GM12878 (cell line): ENCODE data around the gene PAEP. TPM values are rescaled to one million over a fixed set of nuclear protein-coding genes. Genes with fewer than 3 reads are reported as not detected.

Experiments
- ATAC-seq: fragments of 200-7000 bp; cut with Tn5 transposase; 3 replicates; pipeline ENCODE4 v1.9.1; 2020; ENCODE audit warnings: mild to moderate bottlenecking, moderate library complexity
- BruUV-seq: library from RNA; stranded (reverse); fragments of 400-500 nt; replicated peaks from 2 replicates; lab custom pipeline; 2021; lab: Mats Ljungman, UMichigan
- CTCF ChIA-PET: fragments of 300-600 bp; sonication (Branson Sonifier 250); formaldehyde crosslinking; extraction: SDS; loops from one replicate; lab custom pipeline; 2021; ENCODE audit warnings: inconsistent platforms; lab: Yijun Ruan, JAX
- POLR2A ChIA-PET: fragments of 350-600 bp; formaldehyde crosslinking; extraction: SDS; loops from one replicate; lab custom pipeline; 2021; ENCODE audit warnings: inconsistent platforms; lab: Charles Lee
- RAD21 ChIA-PET: fragments of 300-600 bp; sonication (Branson Sonifier 250); formaldehyde crosslinking; loops from one replicate; lab custom pipeline; 2023; ENCODE audit warnings: antibody characterized with exemption; ENCODE audit not compliant: unreplicated experiment; lab: Charles Lee
- SMC1A ChIA-PET: fragments of 300-600 bp; sonication (Branson Sonifier 250); formaldehyde crosslinking; loops from one replicate; lab custom pipeline; 2023; ENCODE audit not compliant: unreplicated experiment, uncharacterized antibody; lab: Charles Lee
- DNase-seq: peaks from one replicate; pipeline ENCODE4 v3.0.0-alpha.2; 2011; ENCODE audit warnings: low read depth, low spot score
- FAIRE-seq: peaks from 3 replicates; lab custom pipeline; 2011; peaks lifted over from hg19 to GRCh38; lab: Jason Lieb, UNC
- H2AFZ ChIP-seq: 2 replicates; pipeline ENCODE4 v1.6.0; 2011; ENCODE audit warnings: low read depth, low read length, control low read depth; ENCODE audit not compliant: control insufficient read depth
- H3K27ac ChIP-seq: 2 replicates; pipeline ENCODE4 v1.5.1; 2011; ENCODE audit warnings: control low read depth; ENCODE audit not compliant: control insufficient read depth, insufficient read depth
- H3K27me3 ChIP-seq, 2 experiments: replicated peaks in 1 of 2; 2 replicates each; pipeline versions ENCODE4 v1.6.0 to v1.6.1; 2011; ENCODE audit warnings: low read length in 1 of 2; ENCODE audit not compliant: control insufficient read depth in 2 of 2, insufficient read depth in 2 of 2
- H3K36me3 ChIP-seq, 2 experiments: 2 replicates each; pipeline ENCODE4 v1.5.1; 2011; ENCODE audit warnings: low read length in 1 of 2; ENCODE audit not compliant: control insufficient read depth in 2 of 2, insufficient read depth in 2 of 2
- H3K4me1 ChIP-seq: 2 replicates; pipeline ENCODE4 v1.6.1; 2011; ENCODE audit warnings: mild to moderate bottlenecking, low read length, moderate library complexity, mixed read lengths; ENCODE audit not compliant: control insufficient read depth, insufficient read depth
- H3K4me2 ChIP-seq: 2 replicates; pipeline ENCODE4 v1.6.0; 2011; ENCODE audit warnings: control low read depth; ENCODE audit not compliant: control insufficient read depth, insufficient read depth
- H3K4me3 ChIP-seq: fragments of 200-600 bp; sonication (generic); 2 replicates; pipeline ENCODE4 v1.5.1; 2016
- H3K79me2 ChIP-seq: 2 replicates; pipeline ENCODE4 v1.6.0; 2011; ENCODE audit warnings: low read length; ENCODE audit not compliant: control insufficient read depth, insufficient read depth
- H3K9ac ChIP-seq: 2 replicates; pipeline ENCODE4 v1.8.0; 2011; ENCODE audit warnings: low read length, control low read depth, mixed read lengths; ENCODE audit not compliant: control insufficient read depth, insufficient read depth
- H3K9me3 ChIP-seq: replicated peaks from 3 replicates; pipeline ENCODE4 v1.5.1; 2011; ENCODE audit warnings: mild to moderate bottlenecking, low read length; ENCODE audit not compliant: control insufficient read depth, insufficient read depth
- H4K20me1 ChIP-seq: 2 replicates; pipeline ENCODE4 v1.6.0; 2011; ENCODE audit not compliant: control insufficient read depth, insufficient read depth
- CBX3 ChIP-seq: fragments of 200-600 bp; sonication (generic); IDR thresholded peaks from 2 replicates; pipeline ENCODE4 v1.6.1; 2016; ENCODE audit warnings: low read depth, borderline replicate concordance
- CREM ChIP-seq: IDR thresholded peaks from 2 replicates; pipeline ENCODE4 v1.6.1; 2014; ENCODE audit warnings: antibody characterized with exemption, low read depth
- ESRRA ChIP-seq: IDR thresholded peaks from 2 replicates; pipeline ENCODE4 v1.6.1; 2012; ENCODE audit warnings: mild to moderate bottlenecking, low read length, improper control_type of control experiment
- FOXK2 ChIP-seq: fragments of 450-650 bp; IDR thresholded peaks from 2 replicates; pipeline ENCODE4 v1.6.1; 2017; ENCODE audit warnings: mild to moderate bottlenecking, moderate library complexity
- MTA2 ChIP-seq: fragments of 450-650 bp; IDR thresholded peaks from 2 replicates; pipeline ENCODE4 v1.6.1; 2016; ENCODE audit warnings: low read depth, mild to moderate bottlenecking, moderate library complexity
- NR2C2 ChIP-seq: IDR thresholded peaks from 2 replicates; pipeline ENCODE4 v1.6.1; 2011; ENCODE audit warnings: borderline replicate concordance, low read depth; ENCODE audit not compliant: control insufficient read depth, insufficient read length
- NRF1 ChIP-seq: conservative IDR thresholded peaks from 2 replicates; pipeline ENCODE4 v1.6.1; 2011; ENCODE audit warnings: mild to moderate bottlenecking, low read depth, low read length, improper control_type of control experiment
- RCOR1 ChIP-seq: conservative IDR thresholded peaks from 2 replicates; pipeline ENCODE4 v1.6.1; 2012; ENCODE audit warnings: low read depth, low read length, improper control_type of control experiment
- SIX5 ChIP-seq: IDR thresholded peaks from 2 replicates; pipeline ENCODE4 v1.6.1; 2011; ENCODE audit warnings: mild to moderate bottlenecking, low read depth, low read length, moderate library complexity; ENCODE audit not compliant: severe bottlenecking
- SRF ChIP-seq, 2 experiments: IDR thresholded peaks; 2 replicates each; pipeline ENCODE4 v1.6.1; 2011; ENCODE audit warnings: low read depth in 2 of 2, low read length in 2 of 2, mild to moderate bottlenecking in 1 of 2, moderate library complexity in 1 of 2
- SUPT20H ChIP-seq: IDR thresholded peaks from 2 replicates; pipeline ENCODE4 v1.6.1; 2011; ENCODE audit warnings: low read depth, mild to moderate bottlenecking, low read length, moderate library complexity, borderline replicate concordance; ENCODE audit not compliant: control insufficient read depth
- ZNF207 ChIP-seq: fragments of 450-650 bp; IDR thresholded peaks from 2 replicates; pipeline ENCODE4 v1.6.1; 2014; ENCODE audit warnings: antibody characterized with exemption, mild to moderate bottlenecking, borderline replicate concordance
- WGBS: methylation state at CpG from one replicate; pipeline ENCODE4 v1.1.6; 2016; ENCODE audit warnings: low lambda C conversion rate; ENCODE audit not compliant: insufficient replicate concordance, insufficient coverage; ENCODE audit errors: missing lambda C conversion rate; 5-methylcytosine and 5-hydroxymethylcytosine counted together
- in situ Hi-C: fragments of 300-500 bp; cut with MboI; formaldehyde crosslinking; loops from 9 replicates; pipeline ENCODE4 v1.14.3; 2018; ENCODE audit warnings: mixed read lengths
- intact Hi-C: fragments of 100-400 bp; cut with micrococcal nuclease; formaldehyde crosslinking; loops from one replicate; pipeline ENCODE4 v1.14.2; 2022; ENCODE audit not compliant: unreplicated experiment
- polyA plus RNA-seq, 11 experiments: library from polyadenylated mRNA; depleted of rRNA in 4 of 11; unstranded in 6 of 11; stranded (reverse) in 5 of 11; fragments of >200 nt; fragmentation: Nextera tagmentation in 4 of 11; fragmentation: Illumina TruSeq in 1 of 11; extraction: Ambion mirVana in 4 of 11; extraction: Trizol in 1 of 11; gene quantifications; 1 replicate in 1 of 11; 2 replicates in 10 of 11; pipeline versions ENCODE4 v1.2.1 to v1.2.3, GENCODE V29; 2011 to 2016; ENCODE audit warnings: inconsistent platforms in 2 of 11, missing spikeins in 2 of 11, low read depth in 1 of 11
- total RNA-seq, 4 experiments: library from RNA; depleted of rRNA in 3 of 4; stranded (reverse); fragments of >200 nt in 3 of 4; fragmentation: Illumina TruSeq in 1 of 4; extraction: Trizol in 1 of 4; gene quantifications; 2 replicates each; pipeline versions ENCODE4 v1.2.1 to v1.2.3, GENCODE V29; 2013 to 2021
- TF ChIP-seq, protein P1 (sequence below): IDR thresholded peaks from 2 replicates; pipeline ENCODE4 v1.6.1; 2011; ENCODE audit warnings: borderline replicate concordance, low read depth, mild to moderate bottlenecking, moderate library complexity, low read length; ENCODE audit not compliant: insufficient read depth, poor library complexity, severe bottlenecking
- TF ChIP-seq, protein P2 (sequence below): fragments of 450-650 bp; IDR thresholded peaks from 2 replicates; pipeline ENCODE4 v1.6.1; 2017; ENCODE audit warnings: mild to moderate bottlenecking, low read depth, inconsistent platforms; ENCODE audit not compliant: poor library complexity, severe bottlenecking
- TF ChIP-seq, protein P3 (sequence below): fragments of 450-650 bp; IDR thresholded peaks from 2 replicates; pipeline ENCODE4 v1.6.1; 2017; ENCODE audit warnings: low read depth, mild to moderate bottlenecking, moderate library complexity

Gene PAEP
- total and polyA plus RNA-seq, 10 of the 15 experiments (the other 5 are each of a cell fraction or from before 2014, with no cell fraction given) = not detected

DNA sequence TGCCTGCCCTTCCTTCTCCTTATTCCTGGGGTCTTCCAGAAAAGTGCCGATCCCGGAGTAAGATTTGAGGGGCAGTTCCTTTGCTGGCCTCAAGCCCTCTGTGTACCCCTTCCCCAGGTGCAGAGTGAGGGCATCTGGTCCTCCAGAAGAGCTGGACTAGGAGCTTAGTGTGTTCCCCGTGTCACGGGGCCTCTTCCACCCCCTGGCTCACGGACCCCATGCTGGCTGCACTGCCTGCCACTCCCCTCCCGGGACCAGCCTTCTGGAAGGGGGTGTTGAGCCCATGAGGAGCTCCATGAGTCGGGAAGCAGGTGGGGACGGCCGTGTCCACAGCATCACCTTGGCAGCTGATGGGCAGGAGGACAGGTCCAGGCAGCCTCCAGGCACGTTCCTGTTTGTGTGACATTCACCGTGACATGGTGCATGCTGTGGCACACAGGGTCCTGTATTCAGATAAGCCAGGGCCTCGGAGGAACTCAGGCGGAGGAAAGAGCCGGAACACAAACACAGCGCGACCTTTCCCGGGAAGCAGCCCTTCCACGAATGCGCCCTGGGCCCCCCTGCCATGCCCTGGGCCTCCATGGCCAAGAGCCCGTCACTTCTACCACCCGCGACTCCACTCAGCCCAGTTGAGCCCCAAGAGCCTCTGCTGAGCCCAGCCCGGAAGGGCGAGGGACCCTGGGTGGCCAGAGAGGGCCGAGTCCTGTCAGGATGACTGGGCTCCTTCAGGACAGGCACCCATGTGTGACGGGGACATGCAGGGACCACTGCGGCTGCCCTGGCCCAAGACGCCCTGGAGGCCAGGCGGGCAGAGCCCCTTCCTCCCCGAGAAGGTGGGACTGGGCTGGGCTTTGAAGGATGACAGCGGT lies 46.2 kb upstream of the PAEP start:
- Histone ChIP-seq H3K36me3 (no peaks in the 10 kb centered on the region), H3K9me3 (no peaks in the 10 kb centered on the region), H3K79me2 (no peaks in the 10 kb centered on the region), H3K4me2 (no peak overlapping the region), H2AFZ (no peak overlapping the region), H3K27me3 (no peaks in the 10 kb centered on the region; a peak in 1 of 4 replicates), H3K4me3 (no peak overlapping the region), H3K9ac (no peak overlapping the region), H3K4me1 (no peaks in the 10 kb centered on the region), H4K20me1 (no peaks in the 10 kb centered on the region), H3K27ac (no peak overlapping the region)
- ChIA-PET CTCF (interaction anchor here (0.6 kb wide), 1 partner anchor 9 kb away, joined by 4 read pairs; no protein-coding TSS in a partner anchor), RAD21 (no interaction called here), POLR2A (no interaction called here), SMC1A (no interaction called here)
- in situ Hi-C loops = no loop called here
- TF ChIP-seq SUPT20H = no peak
- TF ChIP-seq, protein P1, sequence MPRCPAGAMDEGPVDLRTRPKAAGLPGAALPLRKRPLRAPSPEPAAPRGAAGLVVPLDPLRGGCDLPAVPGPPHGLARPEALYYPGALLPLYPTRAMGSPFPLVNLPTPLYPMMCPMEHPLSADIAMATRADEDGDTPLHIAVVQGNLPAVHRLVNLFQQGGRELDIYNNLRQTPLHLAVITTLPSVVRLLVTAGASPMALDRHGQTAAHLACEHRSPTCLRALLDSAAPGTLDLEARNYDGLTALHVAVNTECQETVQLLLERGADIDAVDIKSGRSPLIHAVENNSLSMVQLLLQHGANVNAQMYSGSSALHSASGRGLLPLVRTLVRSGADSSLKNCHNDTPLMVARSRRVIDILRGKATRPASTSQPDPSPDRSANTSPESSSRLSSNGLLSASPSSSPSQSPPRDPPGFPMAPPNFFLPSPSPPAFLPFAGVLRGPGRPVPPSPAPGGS = no peak
- TF ChIP-seq FOXK2 = no peak
- no peak for TF ChIP-seq ESRRA
- no peak for TF ChIP-seq NRF1
- TF ChIP-seq NR2C2 = no peak
- TF ChIP-seq, protein P2, sequence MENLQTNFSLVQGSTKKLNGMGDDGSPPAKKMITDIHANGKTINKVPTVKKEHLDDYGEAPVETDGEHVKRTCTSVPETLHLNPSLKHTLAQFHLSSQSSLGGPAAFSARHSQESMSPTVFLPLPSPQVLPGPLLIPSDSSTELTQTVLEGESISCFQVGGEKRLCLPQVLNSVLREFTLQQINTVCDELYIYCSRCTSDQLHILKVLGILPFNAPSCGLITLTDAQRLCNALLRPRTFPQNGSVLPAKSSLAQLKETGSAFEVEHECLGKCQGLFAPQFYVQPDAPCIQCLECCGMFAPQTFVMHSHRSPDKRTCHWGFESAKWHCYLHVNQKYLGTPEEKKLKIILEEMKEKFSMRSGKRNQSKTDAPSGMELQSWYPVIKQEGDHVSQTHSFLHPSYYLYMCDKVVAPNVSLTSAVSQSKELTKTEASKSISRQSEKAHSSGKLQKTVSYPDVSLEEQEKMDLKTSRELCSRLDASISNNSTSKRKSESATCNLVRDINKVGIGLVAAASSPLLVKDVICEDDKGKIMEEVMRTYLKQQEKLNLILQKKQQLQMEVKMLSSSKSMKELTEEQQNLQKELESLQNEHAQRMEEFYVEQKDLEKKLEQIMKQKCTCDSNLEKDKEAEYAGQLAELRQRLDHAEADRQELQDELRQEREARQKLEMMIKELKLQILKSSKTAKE = no peak
- no peak for TF ChIP-seq SRF (IDR thresholded peaks at IDR 0.05; ENCODE audit: low read depth in 2 of 2, low read length in 2 of 2)
- no peak for TF ChIP-seq CBX3
- TF ChIP-seq RCOR1 = no peak
- TF ChIP-seq, protein P3, sequence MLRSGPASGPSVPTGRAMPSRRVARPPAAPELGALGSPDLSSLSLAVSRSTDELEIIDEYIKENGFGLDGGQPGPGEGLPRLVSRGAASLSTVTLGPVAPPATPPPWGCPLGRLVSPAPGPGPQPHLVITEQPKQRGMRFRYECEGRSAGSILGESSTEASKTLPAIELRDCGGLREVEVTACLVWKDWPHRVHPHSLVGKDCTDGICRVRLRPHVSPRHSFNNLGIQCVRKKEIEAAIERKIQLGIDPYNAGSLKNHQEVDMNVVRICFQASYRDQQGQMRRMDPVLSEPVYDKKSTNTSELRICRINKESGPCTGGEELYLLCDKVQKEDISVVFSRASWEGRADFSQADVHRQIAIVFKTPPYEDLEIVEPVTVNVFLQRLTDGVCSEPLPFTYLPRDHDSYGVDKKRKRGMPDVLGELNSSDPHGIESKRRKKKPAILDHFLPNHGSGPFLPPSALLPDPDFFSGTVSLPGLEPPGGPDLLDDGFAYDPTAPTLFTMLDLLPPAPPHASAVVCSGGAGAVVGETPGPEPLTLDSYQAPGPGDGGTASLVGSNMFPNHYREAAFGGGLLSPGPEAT = no peak
- no peak for TF ChIP-seq CREM
- TF ChIP-seq ZNF207 = no peak
- no peak for TF ChIP-seq SIX5
- TF ChIP-seq MTA2 = no peak
- BruUV-seq = no TSS peak
- DNase-seq = no peak
- FAIRE-seq = no peak
- intact Hi-C loops = no loop called here
- ATAC-seq = no peak
- WGBS = 54% methylated on average over 29 of the region's 31 CpGs
